Endothelial cell of umbilical vein (primary cell): ENCODE measurements around the gene FAM24A.

ENCODE experiments used
- EZH2 ChIP-seq: IDR thresholded peaks from 2 replicates; pipeline ENCODE4 v1.6.1; 2012; ENCODE audit warnings: borderline replicate concordance, low read depth, mild to moderate bottlenecking, moderate library complexity, low read length, inconsistent platforms; ENCODE audit not compliant: severe bottlenecking
- FOS ChIP-seq: IDR thresholded peaks from 2 replicates; pipeline ENCODE4 v1.6.1; 2011; ENCODE audit warnings: mild to moderate bottlenecking, low read length, moderate library complexity, borderline replicate concordance; ENCODE audit not compliant: insufficient read depth
- JUN ChIP-seq: IDR thresholded peaks from 2 replicates; pipeline ENCODE4 v1.6.1; 2011; ENCODE audit warnings: borderline replicate concordance, low read depth; ENCODE audit not compliant: insufficient read length, insufficient read depth
- MAX ChIP-seq: IDR thresholded peaks from 2 replicates; pipeline ENCODE4 v1.6.1; 2011; ENCODE audit not compliant: insufficient read depth, insufficient read length
- MYC ChIP-seq: IDR thresholded peaks from one replicate; pipeline ENCODE4 v1.6.1; 2011; ENCODE audit warnings: mild to moderate bottlenecking, low read depth, low read length
- POLR2A ChIP-seq: IDR thresholded peaks from 2 replicates; pipeline ENCODE4 v1.6.1; 2012; ENCODE audit warnings: low read depth, mild to moderate bottlenecking, control low read depth, low read length
- POLR2AphosphoS5 ChIP-seq: IDR thresholded peaks from 2 replicates; pipeline ENCODE4 v1.6.1; 2012; ENCODE audit warnings: low read depth, mild to moderate bottlenecking, control low read depth, low read length, moderate library complexity; ENCODE audit not compliant: insufficient read depth
- TF ChIP-seq, protein P1 (sequence below), 2 donors: IDR thresholded peaks; 1 replicate in 1 of 2; 2 replicates in 1 of 2; pipeline ENCODE4 v1.5.1; 2011; ENCODE audit warnings: low read length in 2 of 2, mild to moderate bottlenecking in 2 of 2, moderate library complexity in 2 of 2, control low read depth in 1 of 2, inconsistent platforms in 1 of 2, low read depth in 1 of 2; ENCODE audit not compliant: insufficient read depth in 1 of 2; ENCODE audit errors: extremely low read depth in 1 of 2

GRCh38 chr10:122864194-122864592 lies 46.2 kb upstream of the FAM24A start:
- TF ChIP-seq POLR2A (no peak), MAX (no peak), JUN (no peak), POLR2AphosphoS5 (no peak), EZH2 (no peak), FOS (no peak), MYC (no peak)
- TF ChIP-seq, protein P1, sequence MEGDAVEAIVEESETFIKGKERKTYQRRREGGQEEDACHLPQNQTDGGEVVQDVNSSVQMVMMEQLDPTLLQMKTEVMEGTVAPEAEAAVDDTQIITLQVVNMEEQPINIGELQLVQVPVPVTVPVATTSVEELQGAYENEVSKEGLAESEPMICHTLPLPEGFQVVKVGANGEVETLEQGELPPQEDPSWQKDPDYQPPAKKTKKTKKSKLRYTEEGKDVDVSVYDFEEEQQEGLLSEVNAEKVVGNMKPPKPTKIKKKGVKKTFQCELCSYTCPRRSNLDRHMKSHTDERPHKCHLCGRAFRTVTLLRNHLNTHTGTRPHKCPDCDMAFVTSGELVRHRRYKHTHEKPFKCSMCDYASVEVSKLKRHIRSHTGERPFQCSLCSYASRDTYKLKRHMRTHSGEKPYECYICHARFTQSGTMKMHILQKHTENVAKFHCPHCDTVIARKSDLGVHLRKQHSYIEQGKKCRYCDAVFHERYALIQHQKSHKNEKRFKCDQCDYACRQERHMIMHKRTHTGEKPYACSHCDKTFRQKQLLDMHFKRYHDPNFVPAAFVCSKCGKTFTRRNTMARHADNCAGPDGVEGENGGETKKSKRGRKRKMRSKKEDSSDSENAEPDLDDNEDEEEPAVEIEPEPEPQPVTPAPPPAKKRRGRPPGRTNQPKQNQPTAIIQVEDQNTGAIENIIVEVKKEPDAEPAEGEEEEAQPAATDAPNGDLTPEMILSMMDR (IDR thresholded peaks at IDR 0.05; ENCODE audit: extremely low read depth in 1 of 2, insufficient read depth in 1 of 2, low read depth in 1 of 2, low read length in 2 of 2), result no peak
